ENCODE measurements around the gene SLMAP. TPM values are rescaled to one million over a fixed set of nuclear protein-coding genes. Genes with fewer than 3 reads are reported as not detected.

Gene SLMAP
- total and polyA plus RNA-seq, 2 of the 4 experiments (the other 2 are of a cell fraction) = 15.5 to 26.5 TPM

GRCh38 chr3:57927916-57928315, 171.8 kb downstream of the SLMAP start:
- Histone ChIP-seq H3K14ac (replicated peaks; ENCODE audit: low read depth, low read length) (no peak overlapping the region), H4K8ac (ENCODE audit: low read depth in 2 of 2, low read length in 2 of 2) (no peak overlapping the region), H3K9me3 (ENCODE audit: control insufficient read depth, insufficient read depth, low read length) (no peaks in the 10 kb centered on the region), H2BK5ac (ENCODE audit: low read depth, low read length, poor library complexity, severe bottlenecking) (peak overlapping the region; percentile 42), H4K91ac (ENCODE audit: insufficient read depth, low read depth, low read length) (no peak overlapping the region), H2BK15ac (ENCODE audit: low read depth, low read length) (no peak overlapping the region), H2AK9ac (replicated peaks; ENCODE audit: low read depth, low read length, poor library complexity) (no peak overlapping the region), H4K20me1 (ENCODE audit: insufficient read depth, low read length) (no peaks in the 10 kb centered on the region), H2BK120ac (ENCODE audit: low read depth, low read length) (no peak overlapping the region), H4K5ac (ENCODE audit: low read depth, low read length) (no peak overlapping the region), H3K27me3 (ENCODE audit: control insufficient read depth, insufficient read depth, low read length) (no peaks in the 10 kb centered on the region), H3K9me1 (ENCODE audit: insufficient read depth, low read length) (peaks cover 3% of the 10 kb centered on the region; the same call in 1 of the 2 replicates), H3K23ac (ENCODE audit: low read depth, low read length) (no peak overlapping the region), H3K4me2 (ENCODE audit: low read depth, low read length) (peak overlapping the region; percentile 27; the same call in 1 of the 2 replicates), H2BK20ac (ENCODE audit: low read depth, low read length) (no peak overlapping the region), H3K18ac (ENCODE audit: low read depth, low read length) (no peak overlapping the region), H2AK5ac (ENCODE audit: low read depth, low read length) (no peak overlapping the region), H3K4me1 (ENCODE audit: control insufficient read depth, insufficient read depth, low read length) (peaks cover 5% of the 10 kb centered on the region; the same call in 1 of the 2 replicates), H3K56ac (ENCODE audit: extremely low read depth, insufficient read depth, low read length) (no peak overlapping the region), H3K4ac (ENCODE audit: low read depth, low read length) (no peak overlapping the region), H3K27ac (ENCODE audit: insufficient read depth, low read length) (no peak overlapping the region), H3K9ac (ENCODE audit: low read depth, low read length) (no peak overlapping the region), H3K79me1 (ENCODE audit: low read depth in 1 of 2, low read length in 2 of 2) (peaks cover 0 to 3% of the 10 kb centered on the region in 2 experiments; a peak in 2 of 4 replicates), H3K4me3 (ENCODE audit: insufficient read depth, low read depth, low read length) (no peak overlapping the region), H2AFZ (replicated peaks; ENCODE audit: low read length, poor library complexity) (no peak overlapping the region), H3K36me3 (ENCODE audit: control insufficient read depth, insufficient read depth, low read length) (peaks cover 5% of the 10 kb centered on the region; the same call in 1 of the 2 replicates)
- DNase-seq (peak; percentile 52), ATAC-seq (ENCODE audit: low read depth) (peak; percentile 32)
- ChIA-PET POLR2A (ENCODE audit: unreplicated experiment) (no interaction called here), CTCF (interaction anchor here (0.5 to 0.6 kb wide), 3 partner anchors 22 to 1440 kb away, joined by 4 to 5 read pairs (median 4); no protein-coding TSS in a partner anchor)
- in situ Hi-C loops (cut with MboI; ENCODE audit: low sequenced_read_pairs) = no loop called here
- no peak for TF ChIP-seq RAD21 (IDR thresholded peaks at IDR 0.05; ENCODE audit: low read length)
- TF ChIP-seq CEBPB (IDR thresholded peaks at IDR 0.05; ENCODE audit: low read depth, low read length) = peak; percentile 85
- WGBS, 2 experiments (ENCODE audit: extremely low coverage in 2 of 2, insufficient read length in 1 of 2) = 88% methylated on average over 3 of the region's 3 CpGs; no CpG with 5 or more reads in 1 of the 2 experiments
- dilution Hi-C loops (cut with HindIII; ENCODE audit: low sequenced_read_pairs, unreplicated experiment) = no loop called here
- BruUV-seq (replicated peaks) = no TSS peak
- intact Hi-C loops (cut with micrococcal nuclease) = no loop called here
